Measurements from ENCODE around the gene RNF167.
A peak's percentile ranks its signal among the peaks of the same experiment; 100 is the strongest.

RNF167 gene

DNA sequence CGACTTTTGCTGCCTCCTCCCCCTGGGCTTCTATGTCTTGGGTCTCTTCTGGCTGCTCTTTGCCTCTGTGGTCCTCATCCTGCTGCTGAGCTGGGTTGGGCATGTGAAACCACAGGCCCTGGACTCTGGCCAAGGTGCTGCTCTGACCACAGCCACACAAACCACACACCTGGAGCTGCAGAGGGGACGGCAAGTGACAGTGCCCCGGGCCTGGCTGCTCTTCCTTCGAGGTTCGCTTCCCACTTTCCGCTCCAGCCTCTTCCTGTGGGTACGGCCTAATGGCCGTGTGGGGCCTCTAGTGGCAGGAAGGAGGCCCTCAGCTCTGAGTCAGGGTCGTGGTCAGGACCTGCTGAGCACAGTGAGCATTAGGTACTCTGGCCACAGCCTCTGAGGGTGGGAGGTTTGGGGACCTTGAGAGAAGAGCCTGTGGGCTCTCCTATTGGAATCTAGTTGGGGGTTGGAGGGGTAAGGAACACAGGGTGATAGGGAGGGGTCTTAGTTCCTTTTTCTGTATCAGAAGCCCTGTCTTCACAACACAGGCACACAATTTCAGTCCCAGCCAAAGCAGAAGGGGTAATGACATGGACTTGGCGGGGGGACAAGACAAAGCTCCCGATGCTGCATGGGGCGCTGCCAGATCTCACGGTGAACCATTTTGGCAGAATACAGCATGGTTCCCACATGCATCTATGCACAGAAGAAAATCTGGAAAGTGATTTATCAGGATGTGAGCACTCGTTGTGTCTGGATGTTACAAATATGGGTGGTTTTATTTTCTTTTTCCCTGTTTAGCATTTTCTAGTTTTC, 5.7 kb upstream of the RNF167 start:
- TF ChIP-seq, protein P1, sequence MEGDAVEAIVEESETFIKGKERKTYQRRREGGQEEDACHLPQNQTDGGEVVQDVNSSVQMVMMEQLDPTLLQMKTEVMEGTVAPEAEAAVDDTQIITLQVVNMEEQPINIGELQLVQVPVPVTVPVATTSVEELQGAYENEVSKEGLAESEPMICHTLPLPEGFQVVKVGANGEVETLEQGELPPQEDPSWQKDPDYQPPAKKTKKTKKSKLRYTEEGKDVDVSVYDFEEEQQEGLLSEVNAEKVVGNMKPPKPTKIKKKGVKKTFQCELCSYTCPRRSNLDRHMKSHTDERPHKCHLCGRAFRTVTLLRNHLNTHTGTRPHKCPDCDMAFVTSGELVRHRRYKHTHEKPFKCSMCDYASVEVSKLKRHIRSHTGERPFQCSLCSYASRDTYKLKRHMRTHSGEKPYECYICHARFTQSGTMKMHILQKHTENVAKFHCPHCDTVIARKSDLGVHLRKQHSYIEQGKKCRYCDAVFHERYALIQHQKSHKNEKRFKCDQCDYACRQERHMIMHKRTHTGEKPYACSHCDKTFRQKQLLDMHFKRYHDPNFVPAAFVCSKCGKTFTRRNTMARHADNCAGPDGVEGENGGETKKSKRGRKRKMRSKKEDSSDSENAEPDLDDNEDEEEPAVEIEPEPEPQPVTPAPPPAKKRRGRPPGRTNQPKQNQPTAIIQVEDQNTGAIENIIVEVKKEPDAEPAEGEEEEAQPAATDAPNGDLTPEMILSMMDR (IDR thresholded peaks at IDR 0.05; ENCODE audit: low read depth, low read length), result peak; percentile 40
- DNase-seq (ENCODE audit: low read depth in 2 of 2), result peak; percentile 41 to 45
- no peak overlapping the region for H3K4me3 ChIP-seq (replicated peaks in 1 of 2; ENCODE audit: low read depth in 2 of 2, low read length in 2 of 2)

DNA sequence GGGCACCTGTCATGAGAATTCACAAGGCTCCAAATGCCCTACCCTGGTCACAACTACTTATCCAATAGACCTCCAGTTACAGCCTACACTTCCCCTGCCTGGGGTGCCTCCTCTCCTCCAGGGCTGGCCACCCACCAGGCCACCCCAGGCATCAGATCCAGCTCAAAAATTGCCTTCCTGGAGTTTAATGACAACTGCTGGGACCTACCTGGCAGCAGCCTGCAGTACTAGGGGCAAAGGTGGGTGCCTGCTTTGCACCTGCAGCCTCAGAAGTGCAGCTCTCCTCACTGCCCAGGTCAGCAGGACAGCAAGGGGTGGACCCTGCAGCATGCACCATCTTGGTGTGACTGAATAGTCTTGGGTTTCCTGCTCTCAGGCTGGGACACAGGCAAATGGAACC, 4.4 kb upstream of the RNF167 start:
- TF ChIP-seq, protein P1 (IDR thresholded peaks at IDR 0.05; ENCODE audit: low read depth, low read length), result no peak
- DNase-seq (ENCODE audit: low read depth in 2 of 2), result no peak
- no peak overlapping the region for H3K4me3 ChIP-seq (replicated peaks in 1 of 2; ENCODE audit: low read depth in 2 of 2, low read length in 2 of 2)

DNA sequence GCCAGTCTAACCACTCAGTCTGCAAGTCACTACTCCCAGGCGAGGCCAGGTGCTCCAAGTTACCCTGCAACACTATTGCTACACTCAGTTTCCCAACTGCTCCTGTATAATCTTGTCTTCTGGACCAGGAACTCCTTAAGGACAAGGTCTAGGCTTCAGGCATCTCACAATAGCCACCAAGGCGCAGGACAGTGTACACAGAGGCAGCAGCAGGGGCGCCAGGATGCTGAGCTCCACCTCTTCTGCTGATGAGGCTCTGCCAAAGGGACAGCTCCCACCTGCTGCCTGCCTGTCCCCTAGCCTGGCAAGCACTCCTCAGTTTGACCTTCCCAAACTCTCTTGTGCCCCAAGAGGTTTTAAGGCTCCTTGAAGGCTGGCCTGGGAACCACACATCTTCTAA, 3.6 kb upstream of the RNF167 start:
- no peak overlapping the region for H3K4me3 ChIP-seq (replicated peaks in 1 of 2; ENCODE audit: low read depth in 2 of 2, low read length in 2 of 2)
- no peak for DNase-seq (ENCODE audit: low read depth in 2 of 2)
- TF ChIP-seq, protein P1 (IDR thresholded peaks at IDR 0.05; ENCODE audit: low read depth, low read length), result no peak

DNA sequence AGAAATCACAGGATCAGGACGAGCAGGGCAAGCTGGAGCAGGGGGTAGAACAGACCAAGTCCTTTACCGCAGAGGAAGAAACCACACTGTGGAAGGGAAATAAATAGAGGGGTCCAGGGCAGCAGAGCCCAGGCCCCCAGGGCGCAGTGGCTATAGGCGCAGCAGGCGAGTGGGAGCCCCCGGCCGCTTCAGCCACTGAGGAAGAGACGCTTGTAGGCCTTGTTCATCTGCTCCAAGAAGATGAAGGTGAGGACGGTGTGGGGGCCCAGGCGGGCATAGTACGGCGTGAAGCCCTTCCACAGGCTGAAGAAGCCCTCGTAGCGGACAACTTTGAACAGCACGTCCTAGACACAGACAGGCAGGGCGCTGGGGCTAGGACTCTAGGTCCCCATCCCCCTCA, 2.5 kb upstream of the RNF167 start:
- H3K4me3 ChIP-seq (replicated peaks in 1 of 2; ENCODE audit: low read depth in 2 of 2, low read length in 2 of 2), result no peak overlapping the region
- TF ChIP-seq, protein P1 (IDR thresholded peaks at IDR 0.05; ENCODE audit: low read depth, low read length), result no peak
- DNase-seq (ENCODE audit: low read depth in 2 of 2), result no peak

DNA sequence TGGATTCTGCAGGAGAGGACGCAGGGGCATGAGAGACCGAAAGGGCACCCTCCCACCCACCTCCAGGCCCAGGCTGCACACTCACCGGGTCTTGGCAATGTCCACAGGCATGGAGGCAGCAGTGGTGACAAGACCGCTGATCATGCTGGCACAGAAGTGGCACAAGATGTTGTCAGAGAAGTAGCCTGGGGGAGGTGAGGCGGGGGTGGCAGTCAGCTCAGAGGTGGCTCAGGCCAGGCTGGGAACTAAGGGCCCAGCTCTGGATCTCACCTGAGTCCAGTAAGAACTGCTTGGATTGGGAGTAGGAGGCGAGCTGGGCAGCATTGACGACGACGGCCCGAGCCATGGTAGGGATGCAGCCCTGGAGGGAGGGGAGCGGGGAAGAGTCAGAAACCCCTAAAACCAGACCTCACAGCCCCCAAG, 2.0 kb upstream of the RNF167 start:
- H3K4me3 ChIP-seq (replicated peaks in 1 of 2; ENCODE audit: low read depth in 2 of 2, low read length in 2 of 2), result no peak overlapping the region
- no peak for DNase-seq (ENCODE audit: low read depth in 2 of 2)
- TF ChIP-seq, protein P1 (IDR thresholded peaks at IDR 0.05; ENCODE audit: low read depth, low read length), result no peak

DNA sequence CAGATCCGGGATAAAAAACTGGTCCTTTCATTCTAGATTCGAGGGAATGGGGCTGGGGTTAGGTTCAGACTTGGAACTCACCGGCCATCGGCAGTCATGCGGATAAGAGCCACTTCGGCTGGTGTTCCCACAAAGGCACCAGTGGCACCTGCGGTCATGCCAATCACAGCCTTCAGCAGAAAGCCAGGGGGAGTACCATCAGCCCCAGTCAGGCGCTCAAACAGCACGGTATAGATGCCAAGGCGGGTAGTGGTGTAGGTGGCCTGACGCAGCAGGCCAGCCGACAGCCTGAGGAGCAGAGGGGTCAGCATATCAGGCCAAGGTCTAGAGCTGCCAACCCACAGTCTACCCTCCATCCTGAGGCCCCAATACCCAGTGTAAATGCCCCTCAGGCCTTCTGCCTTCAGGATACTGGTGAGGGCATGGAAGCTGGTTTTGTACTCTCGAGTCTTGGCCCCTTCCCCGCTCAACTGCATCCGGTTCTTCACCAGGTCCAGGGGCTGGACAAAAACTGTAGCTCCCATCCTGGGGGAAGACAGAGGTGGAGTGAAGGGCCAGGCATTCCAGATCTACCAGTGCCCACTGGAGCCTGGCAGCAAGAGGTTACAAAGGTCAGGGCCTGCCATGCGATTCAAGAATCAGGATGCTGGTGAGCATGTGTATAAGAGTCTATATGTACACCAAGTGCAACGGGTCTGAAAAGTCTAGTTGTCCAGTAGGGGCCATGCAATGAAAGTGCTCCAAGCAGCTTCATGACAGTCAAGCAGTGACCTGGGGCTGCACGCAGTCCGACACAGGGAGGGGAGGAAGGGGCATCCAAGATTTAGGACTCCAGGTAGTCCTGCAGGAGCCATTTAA, 1.2 kb upstream of the RNF167 start:
- peak in 1 of 2 donors; percentile 30 for DNase-seq (ENCODE audit: low read depth in 2 of 2)
- TF ChIP-seq, protein P1 (IDR thresholded peaks at IDR 0.05; ENCODE audit: low read depth, low read length), result no peak
- H3K4me3 ChIP-seq (replicated peaks in 1 of 2; ENCODE audit: low read depth in 2 of 2, low read length in 2 of 2), result peak overlapping the region; percentile 87 to 97
